GM10248 (cell line): ENCODE measurements around the gene RPEL1.

Source experiments
- CTCF ChIA-PET: fragments of 300-600 bp; sonication (Branson Sonifier 250); formaldehyde crosslinking; extraction: SDS; loops from one replicate; lab custom pipeline; 2021; ENCODE audit warnings: antibody characterized with exemption; lab: Yijun Ruan, JAX
- POLR2A ChIA-PET: fragments of 350-650 bp; sonication (Branson Sonifier 250); formaldehyde crosslinking; extraction: SDS; loops from one replicate; lab custom pipeline; 2020; ENCODE audit warnings: antibody characterized with exemption; lab: Yijun Ruan, JAX
- DNase-seq: peaks from one replicate; pipeline ENCODE4 v3.0.0; 2012; ENCODE audit errors: extremely low spot score
- TF ChIP-seq, protein P1 (sequence below): IDR thresholded peaks from 2 replicates; pipeline ENCODE4 v1.5.1; 2012; ENCODE audit warnings: mild to moderate bottlenecking, low read depth; ENCODE audit errors: extremely low read depth, missing control alignments, control extremely low read depth

Gene RPEL1

DNA sequence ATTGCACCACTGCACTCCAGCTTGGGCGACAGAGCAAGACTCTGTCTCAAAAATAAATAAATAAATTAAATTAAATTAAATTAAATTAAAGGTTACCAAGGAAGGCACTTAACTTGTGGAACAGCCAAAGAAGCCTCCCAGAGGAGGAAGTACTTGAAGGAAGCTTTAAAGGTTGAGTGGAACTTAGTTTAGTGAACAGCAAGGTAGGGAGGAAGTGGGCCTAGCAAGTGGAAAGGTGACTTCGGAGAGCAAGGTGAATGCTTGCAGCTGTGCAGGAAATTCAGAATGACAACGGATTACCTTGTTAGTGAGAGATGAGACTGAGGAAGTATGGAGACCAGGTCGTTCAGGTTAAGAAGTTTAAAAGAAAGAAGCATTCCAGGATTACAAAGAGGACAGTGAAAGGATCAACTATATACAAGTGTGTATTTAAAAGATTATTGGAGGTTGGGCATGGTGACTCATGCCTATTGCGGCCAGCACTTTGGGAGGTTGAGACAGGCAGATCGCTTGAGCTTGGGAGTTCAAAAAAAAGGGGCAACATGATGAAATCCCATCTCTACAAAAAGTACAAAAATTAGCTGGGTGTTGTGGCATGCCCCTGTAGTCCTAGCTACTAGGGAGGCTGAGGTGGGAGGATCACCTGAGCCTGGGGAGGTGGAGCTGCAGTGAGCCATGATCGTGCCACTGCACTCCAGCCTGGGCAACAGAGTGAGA lies 12.8 kb upstream of the RPEL1 start:
- DNase-seq = no peak
- ChIA-PET POLR2A (no interaction called here), CTCF (interaction anchor here (1.0 to 3.9 kb wide), 3 partner anchors 8 to 128 kb away, joined by 3 to 22 read pairs (median 3); no protein-coding TSS in a partner anchor)
- TF ChIP-seq, protein P1, sequence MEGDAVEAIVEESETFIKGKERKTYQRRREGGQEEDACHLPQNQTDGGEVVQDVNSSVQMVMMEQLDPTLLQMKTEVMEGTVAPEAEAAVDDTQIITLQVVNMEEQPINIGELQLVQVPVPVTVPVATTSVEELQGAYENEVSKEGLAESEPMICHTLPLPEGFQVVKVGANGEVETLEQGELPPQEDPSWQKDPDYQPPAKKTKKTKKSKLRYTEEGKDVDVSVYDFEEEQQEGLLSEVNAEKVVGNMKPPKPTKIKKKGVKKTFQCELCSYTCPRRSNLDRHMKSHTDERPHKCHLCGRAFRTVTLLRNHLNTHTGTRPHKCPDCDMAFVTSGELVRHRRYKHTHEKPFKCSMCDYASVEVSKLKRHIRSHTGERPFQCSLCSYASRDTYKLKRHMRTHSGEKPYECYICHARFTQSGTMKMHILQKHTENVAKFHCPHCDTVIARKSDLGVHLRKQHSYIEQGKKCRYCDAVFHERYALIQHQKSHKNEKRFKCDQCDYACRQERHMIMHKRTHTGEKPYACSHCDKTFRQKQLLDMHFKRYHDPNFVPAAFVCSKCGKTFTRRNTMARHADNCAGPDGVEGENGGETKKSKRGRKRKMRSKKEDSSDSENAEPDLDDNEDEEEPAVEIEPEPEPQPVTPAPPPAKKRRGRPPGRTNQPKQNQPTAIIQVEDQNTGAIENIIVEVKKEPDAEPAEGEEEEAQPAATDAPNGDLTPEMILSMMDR = no peak

DNA sequence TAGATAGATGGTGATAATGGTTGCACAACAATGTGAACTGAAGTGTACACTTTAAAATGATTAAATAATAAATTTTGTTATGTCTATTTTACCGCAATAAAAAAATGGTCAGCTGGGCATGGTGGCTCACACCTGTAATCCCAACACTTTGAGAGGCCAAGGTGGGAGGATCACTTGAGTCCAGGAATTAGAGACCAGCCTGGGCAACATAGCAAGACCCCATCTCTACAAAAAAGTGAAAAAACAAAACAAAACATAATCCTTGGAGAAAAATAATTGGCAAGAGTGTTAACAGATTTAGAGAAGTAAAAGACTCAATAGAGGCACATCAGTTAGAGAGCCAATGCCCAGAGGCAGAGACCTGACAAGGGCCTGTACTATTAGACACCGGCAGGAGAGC lies 9.9 kb upstream of the RPEL1 start:
- ChIA-PET CTCF (interaction anchor here (1.8 to 2.1 kb wide), 2 partner anchors 8 to 9 kb away, joined by 5 to 13 read pairs; no protein-coding TSS in a partner anchor), POLR2A (no interaction called here)
- DNase-seq = no peak
- TF ChIP-seq, protein P1 = no peak

DNA sequence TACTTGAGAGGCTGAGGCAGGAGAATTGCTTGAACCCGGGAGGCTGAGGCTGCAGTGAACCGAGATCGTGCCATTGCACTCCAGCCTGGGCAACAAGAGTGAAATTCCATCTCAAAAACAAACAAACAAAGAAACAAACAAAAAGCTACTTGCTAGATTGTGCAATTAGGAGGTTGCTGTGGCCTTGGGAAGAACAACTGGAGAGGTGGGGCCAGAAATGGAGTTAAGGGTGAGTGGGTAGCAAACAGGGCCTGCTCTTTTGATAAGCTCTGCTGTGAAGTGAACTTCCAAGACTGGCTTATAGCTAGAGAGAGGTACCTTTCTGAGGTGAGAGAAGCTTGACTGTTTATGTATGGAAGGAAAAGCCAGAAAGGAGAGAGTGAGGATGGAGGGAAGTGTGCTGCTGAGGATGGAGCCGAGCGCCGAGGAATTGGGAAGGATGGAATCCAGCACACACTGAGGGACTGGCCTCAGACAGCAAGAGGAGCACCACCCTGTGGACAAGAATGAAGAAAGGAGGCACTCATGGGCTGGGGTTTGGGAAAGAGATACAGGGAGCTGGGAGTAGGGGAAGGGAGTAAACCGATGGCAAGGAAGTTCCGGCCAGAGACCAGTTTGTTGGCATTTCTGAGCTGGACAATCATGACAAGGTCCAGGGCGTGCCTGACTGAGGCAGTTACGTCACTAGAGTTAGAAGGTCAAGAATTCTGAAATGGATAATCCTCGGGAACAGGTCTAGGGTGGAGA lies 7.0 kb upstream of the RPEL1 start:
- TF ChIP-seq, protein P1 = no peak
- no peak for DNase-seq
- ChIA-PET POLR2A (no interaction called here), CTCF (interaction anchor here (0.9 to 5.4 kb wide), 8 partner anchors 9 to 337 kb away, joined by 3 to 35 read pairs (median 3); partner anchors contain the start of gene CNNM2)

DNA sequence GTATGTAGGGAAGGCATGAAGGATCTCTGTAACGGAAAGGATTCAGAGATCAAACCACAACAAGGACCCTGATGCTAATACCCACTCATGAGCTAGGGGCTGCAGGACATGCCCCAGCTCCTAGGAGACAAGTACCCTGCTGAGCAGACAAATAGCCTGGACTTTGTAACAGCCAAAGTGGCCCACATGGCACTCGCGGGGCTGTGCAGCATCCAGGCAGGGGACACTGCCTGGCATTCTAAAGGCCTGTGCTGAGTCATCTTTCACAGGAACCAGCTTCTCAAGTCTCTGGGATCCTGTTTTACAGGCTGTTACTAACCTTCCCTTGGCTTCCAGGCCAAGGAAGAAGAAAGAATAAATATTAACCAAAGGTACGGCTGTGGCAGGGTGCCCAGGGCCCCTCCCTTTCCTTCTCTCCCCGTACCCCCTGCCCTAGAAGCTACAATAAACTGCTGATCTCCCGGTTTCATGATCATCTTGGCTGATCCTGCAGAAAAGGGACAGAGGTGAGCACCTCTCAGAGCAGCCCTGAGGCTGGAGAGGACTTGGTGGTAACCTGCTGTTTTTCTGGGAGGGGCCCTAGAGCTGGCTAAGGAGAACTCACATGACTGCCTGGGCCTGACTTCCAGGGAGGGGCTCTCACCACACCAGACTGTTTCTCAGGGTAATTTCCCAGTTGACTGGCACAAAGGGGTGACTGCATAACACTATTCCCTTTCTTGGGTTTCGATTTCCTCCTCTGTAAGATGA lies 4.2 kb upstream of the RPEL1 start:
- ChIA-PET CTCF (interaction anchor here (0.8 to 5.4 kb wide), 9 partner anchors 9 to 406 kb away, joined by 3 to 35 read pairs (median 3); partner anchors contain the start of gene CNNM2), POLR2A (no interaction called here)
- TF ChIP-seq, protein P1 = no peak
- DNase-seq = no peak

DNA sequence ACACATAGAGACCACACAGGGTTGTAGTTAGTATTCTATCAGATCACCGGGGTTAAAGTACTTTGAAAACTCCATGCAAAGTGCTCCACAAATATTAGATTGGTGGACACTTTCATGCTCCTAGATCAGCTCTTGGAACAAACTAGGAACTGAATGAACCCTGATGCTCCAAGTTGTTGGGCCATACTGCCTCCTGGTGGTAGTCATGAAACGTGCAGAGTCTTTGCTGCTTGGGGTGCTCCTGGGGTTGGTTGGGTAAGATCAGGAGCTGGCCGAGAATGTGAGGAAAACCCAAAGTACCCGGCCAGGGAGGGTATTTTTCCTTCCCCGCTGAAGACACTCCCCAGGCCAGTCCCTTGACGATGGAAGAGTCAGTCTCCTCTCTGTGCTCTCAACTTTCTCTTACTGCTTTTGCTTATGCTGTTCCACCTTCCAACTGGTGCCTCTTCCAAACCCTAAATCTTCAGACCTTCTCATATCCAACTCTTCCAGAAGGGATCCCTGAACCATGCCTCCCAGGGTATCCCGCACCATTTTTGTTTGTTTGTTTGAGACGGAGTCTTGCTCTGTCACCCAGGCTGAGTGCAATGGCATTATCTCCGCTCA lies 918 bp upstream of the RPEL1 start:
- TF ChIP-seq, protein P1 = peak; percentile 94
- CTCF ChIA-PET = interaction anchor here (0.6 to 2.8 kb wide), 59 partner anchors 10 to 493 kb away, joined by 3 to 55 read pairs (median 4); partner anchors contain the start of genes CNNM2, CYP17A1, INA and NT5C2
- POLR2A ChIA-PET = no interaction called here
- peak; percentile 83 for DNase-seq
